Measurements from ENCODE around the gene SFTA2. TPM values are rescaled to one million over a fixed set of nuclear protein-coding genes. Genes with fewer than 3 reads are reported as not detected.

SFTA2 gene
- total RNA-seq, 1 donor from 2014 or later: not detected

DNA sequence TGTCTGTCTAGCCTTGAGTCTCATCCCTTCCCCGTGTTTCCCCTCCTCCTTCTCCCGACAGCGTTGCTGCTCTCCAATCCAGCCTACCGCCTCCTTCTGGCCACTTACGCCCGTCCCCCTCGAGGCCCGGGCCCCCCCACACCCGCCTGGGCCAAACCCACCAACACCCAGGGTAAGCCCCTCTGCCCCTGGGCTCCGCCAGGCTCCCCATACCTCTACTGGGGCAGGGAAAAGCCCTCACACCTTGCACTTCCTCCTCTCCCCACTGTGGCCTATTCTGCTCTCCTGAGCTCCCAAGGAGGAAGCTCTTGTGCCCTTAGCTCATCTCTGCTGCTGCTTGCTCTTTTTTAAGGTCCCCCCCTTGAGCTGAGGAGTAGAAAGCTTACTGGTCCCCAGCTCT lies 36.6 kb downstream of the SFTA2 start:
- TF ChIP-seq, protein P1, sequence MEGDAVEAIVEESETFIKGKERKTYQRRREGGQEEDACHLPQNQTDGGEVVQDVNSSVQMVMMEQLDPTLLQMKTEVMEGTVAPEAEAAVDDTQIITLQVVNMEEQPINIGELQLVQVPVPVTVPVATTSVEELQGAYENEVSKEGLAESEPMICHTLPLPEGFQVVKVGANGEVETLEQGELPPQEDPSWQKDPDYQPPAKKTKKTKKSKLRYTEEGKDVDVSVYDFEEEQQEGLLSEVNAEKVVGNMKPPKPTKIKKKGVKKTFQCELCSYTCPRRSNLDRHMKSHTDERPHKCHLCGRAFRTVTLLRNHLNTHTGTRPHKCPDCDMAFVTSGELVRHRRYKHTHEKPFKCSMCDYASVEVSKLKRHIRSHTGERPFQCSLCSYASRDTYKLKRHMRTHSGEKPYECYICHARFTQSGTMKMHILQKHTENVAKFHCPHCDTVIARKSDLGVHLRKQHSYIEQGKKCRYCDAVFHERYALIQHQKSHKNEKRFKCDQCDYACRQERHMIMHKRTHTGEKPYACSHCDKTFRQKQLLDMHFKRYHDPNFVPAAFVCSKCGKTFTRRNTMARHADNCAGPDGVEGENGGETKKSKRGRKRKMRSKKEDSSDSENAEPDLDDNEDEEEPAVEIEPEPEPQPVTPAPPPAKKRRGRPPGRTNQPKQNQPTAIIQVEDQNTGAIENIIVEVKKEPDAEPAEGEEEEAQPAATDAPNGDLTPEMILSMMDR (IDR thresholded peaks at IDR 0.05; ENCODE audit: insufficient read depth, low read length, severe bottlenecking): no peak
- H3K27me3 ChIP-seq (ENCODE audit: control insufficient read depth, insufficient read depth, low read length): no peaks in the 10 kb centered on the region
- DNase-seq (ENCODE audit: low read depth) (no peak), FAIRE-seq (no peak)
- no peak overlapping the region for H3K4me3 ChIP-seq (ENCODE audit: low read depth, low read length)
- peaks cover 68% of the 10 kb centered on the region for H3K36me3 ChIP-seq (ENCODE audit: control insufficient read depth, insufficient read depth, low read length)

DNA sequence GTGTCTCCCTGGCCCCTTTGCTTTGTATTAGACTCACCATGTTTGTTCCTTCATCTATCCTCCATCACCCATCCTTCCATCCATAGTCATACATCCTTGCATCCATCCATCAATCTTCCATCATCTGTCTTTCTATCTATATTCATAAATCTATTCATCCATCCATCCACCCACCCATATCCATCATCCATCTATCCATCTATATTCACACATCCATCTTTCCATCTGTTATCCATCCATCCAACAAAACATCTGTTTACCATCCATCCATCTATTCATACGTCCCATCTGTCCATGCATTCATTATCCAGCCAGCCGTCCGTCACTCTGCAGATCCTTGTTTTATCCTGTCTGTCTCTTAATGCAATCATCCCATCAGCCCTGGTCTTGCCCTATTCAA lies 37.0 kb downstream of the SFTA2 start:
- DNase-seq (ENCODE audit: low read depth) (no peak), FAIRE-seq (no peak)
- Histone ChIP-seq H3K4me3 (ENCODE audit: low read depth, low read length) (no peak overlapping the region), H3K27me3 (ENCODE audit: control insufficient read depth, insufficient read depth, low read length) (no peaks in the 10 kb centered on the region), H3K36me3 (ENCODE audit: control insufficient read depth, insufficient read depth, low read length) (peaks cover 71% of the 10 kb centered on the region)
- TF ChIP-seq, protein P1 (IDR thresholded peaks at IDR 0.05; ENCODE audit: insufficient read depth, low read length, severe bottlenecking): no peak

DNA sequence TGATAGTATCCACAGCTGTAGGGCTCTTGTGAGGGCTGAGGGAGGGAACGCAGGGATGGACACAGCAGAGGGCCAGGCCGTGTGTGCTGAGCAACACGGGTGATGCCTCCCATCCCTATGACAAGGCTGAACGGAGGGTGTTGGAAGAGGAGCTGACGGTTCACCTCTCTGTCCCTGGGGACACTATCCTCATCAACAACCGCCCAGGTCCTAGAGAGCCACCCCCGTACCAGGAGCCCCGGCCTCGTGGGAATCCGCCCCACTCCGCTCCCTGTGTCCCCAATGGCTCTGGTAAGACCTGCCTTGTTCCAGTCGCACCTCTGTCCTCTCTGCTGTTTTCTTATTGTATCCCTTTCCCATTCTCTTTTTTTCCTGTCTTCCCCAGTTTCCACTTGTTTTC lies 37.6 kb downstream of the SFTA2 start:
- H3K36me3 ChIP-seq (ENCODE audit: control insufficient read depth, insufficient read depth, low read length): peaks cover 74% of the 10 kb centered on the region
- H3K4me3 ChIP-seq (ENCODE audit: low read depth, low read length): no peak overlapping the region
- TF ChIP-seq, protein P1 (IDR thresholded peaks at IDR 0.05; ENCODE audit: insufficient read depth, low read length, severe bottlenecking): no peak
- H3K27me3 ChIP-seq (ENCODE audit: control insufficient read depth, insufficient read depth, low read length): no peaks in the 10 kb centered on the region
- peak; percentile 73 for FAIRE-seq
- DNase-seq (ENCODE audit: low read depth): no peak

DNA sequence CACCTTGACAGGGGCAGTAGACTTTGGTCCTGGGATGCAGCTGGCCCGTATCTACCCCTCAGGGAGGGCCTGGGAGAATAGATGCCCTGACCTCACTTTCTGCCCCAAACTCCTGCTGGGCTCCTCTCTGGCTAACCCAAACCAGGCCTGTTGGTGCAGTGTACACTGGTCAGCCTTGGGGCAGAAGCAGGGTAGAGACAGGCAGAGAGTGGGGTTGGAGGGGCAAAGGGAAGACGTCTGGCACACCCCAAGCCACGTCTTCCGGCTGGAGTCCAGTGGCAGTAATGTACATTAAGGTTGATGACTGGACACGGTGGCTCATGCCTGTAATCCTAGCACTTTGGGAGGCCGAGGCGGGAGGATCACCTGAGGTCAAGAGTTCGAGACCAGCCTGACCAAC lies 38.3 kb downstream of the SFTA2 start:
- peaks cover 73% of the 10 kb centered on the region for H3K36me3 ChIP-seq (ENCODE audit: control insufficient read depth, insufficient read depth, low read length)
- DNase-seq (ENCODE audit: low read depth): no peak
- TF ChIP-seq, protein P1 (IDR thresholded peaks at IDR 0.05; ENCODE audit: insufficient read depth, low read length, severe bottlenecking): no peak
- no peak for FAIRE-seq
- H3K27me3 ChIP-seq (ENCODE audit: control insufficient read depth, insufficient read depth, low read length): no peaks in the 10 kb centered on the region
- H3K4me3 ChIP-seq (ENCODE audit: low read depth, low read length): no peak overlapping the region

DNA sequence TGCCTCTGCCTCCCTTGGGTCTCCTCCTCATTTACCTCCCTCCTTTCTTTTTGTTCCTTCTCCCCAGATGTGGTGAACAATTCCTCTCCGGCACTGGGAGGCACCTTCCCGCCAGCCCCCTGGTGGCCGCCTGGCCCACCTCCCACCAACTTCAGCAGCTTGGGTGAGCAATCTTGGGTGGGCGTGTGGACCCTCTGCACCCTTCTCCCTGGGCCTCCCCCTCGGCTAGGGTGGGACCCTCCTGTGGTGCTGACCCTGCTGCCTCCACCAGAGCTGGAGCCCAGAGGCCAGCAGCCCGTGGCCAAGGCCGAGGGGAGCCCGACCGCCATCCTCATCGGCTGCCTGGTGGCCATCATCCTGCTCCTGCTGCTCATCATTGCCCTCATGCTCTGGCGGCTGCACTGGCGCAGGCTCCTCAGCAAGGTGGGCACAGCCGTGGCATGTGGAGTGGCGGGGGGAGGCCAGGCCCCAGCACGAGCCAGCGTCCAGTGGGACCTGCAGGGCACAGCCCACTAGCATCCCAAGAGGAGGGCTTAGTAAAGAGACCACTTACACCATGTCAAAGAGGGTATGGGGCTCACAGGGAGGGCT lies 38.9 kb downstream of the SFTA2 start:
- H3K4me3 ChIP-seq (ENCODE audit: low read depth, low read length): no peak overlapping the region
- TF ChIP-seq, protein P1 (IDR thresholded peaks at IDR 0.05; ENCODE audit: insufficient read depth, low read length, severe bottlenecking): peak; percentile 11
- no peaks in the 10 kb centered on the region for H3K27me3 ChIP-seq (ENCODE audit: control insufficient read depth, insufficient read depth, low read length)
- no peak for FAIRE-seq
- no peak for DNase-seq (ENCODE audit: low read depth)
- peaks cover 68% of the 10 kb centered on the region for H3K36me3 ChIP-seq (ENCODE audit: control insufficient read depth, insufficient read depth, low read length)

Data from bronchial epithelial cell (primary cell).